ENCODE results near the gene RBMS3. TPM values are rescaled to one million over a fixed set of nuclear protein-coding genes. Genes with fewer than 3 reads are reported as not detected.

RBMS3 gene
- total RNA-seq, 1 donor from 2014 or later = 3.4 TPM

GRCh38 chr3:29955413-29955812 lies 674.5 kb downstream of the RBMS3 start:
- DNase-seq (ENCODE audit: low read depth) (no peak), FAIRE-seq (no peak)
- H3K27me3 ChIP-seq (ENCODE audit: control insufficient read depth, insufficient read depth, low read length) = no peaks in the 10 kb centered on the region
- no peak for TF ChIP-seq CTCF (IDR thresholded peaks at IDR 0.05; ENCODE audit: insufficient read depth, low read length, severe bottlenecking)
- no peaks in the 10 kb centered on the region for H3K36me3 ChIP-seq (ENCODE audit: control insufficient read depth, insufficient read depth, low read length)
- H3K4me3 ChIP-seq (ENCODE audit: low read depth, low read length) = no peak overlapping the region

- H3K36me3 ChIP-seq (ENCODE audit: control insufficient read depth, insufficient read depth, low read length) = no peaks in the 10 kb centered on the region
- FAIRE-seq (no peak), DNase-seq (ENCODE audit: low read depth) (no peak)
- TF ChIP-seq CTCF (IDR thresholded peaks at IDR 0.05; ENCODE audit: insufficient read depth, low read length, severe bottlenecking) = no peak
- no peaks in the 10 kb centered on the region for H3K27me3 ChIP-seq (ENCODE audit: control insufficient read depth, insufficient read depth, low read length)
- no peak overlapping the region for H3K4me3 ChIP-seq (ENCODE audit: low read depth, low read length)
Observed at GRCh38 chr3:29958816-29959215, 677.9 kb downstream of the RBMS3 start.

GRCh38 chr3:29971895-29972294 lies 691.0 kb downstream of the RBMS3 start:
- Histone ChIP-seq H3K27me3 (ENCODE audit: control insufficient read depth, insufficient read depth, low read length) (no peaks in the 10 kb centered on the region), H3K4me3 (ENCODE audit: low read depth, low read length) (no peak overlapping the region), H3K36me3 (ENCODE audit: control insufficient read depth, insufficient read depth, low read length) (no peaks in the 10 kb centered on the region)
- no peak for FAIRE-seq
- no peak for DNase-seq (ENCODE audit: low read depth)
- no peak for TF ChIP-seq CTCF (IDR thresholded peaks at IDR 0.05; ENCODE audit: insufficient read depth, low read length, severe bottlenecking)

- Histone ChIP-seq H3K4me3 (ENCODE audit: low read depth, low read length) (no peak overlapping the region), H3K27me3 (ENCODE audit: control insufficient read depth, insufficient read depth, low read length) (no peaks in the 10 kb centered on the region), H3K36me3 (ENCODE audit: control insufficient read depth, insufficient read depth, low read length) (no peaks in the 10 kb centered on the region)
- no peak for FAIRE-seq
- DNase-seq (ENCODE audit: low read depth) = no peak
- no peak for TF ChIP-seq CTCF (IDR thresholded peaks at IDR 0.05; ENCODE audit: insufficient read depth, low read length, severe bottlenecking)
Observed at GRCh38 chr3:29972320-29972993, 691.6 kb downstream of the RBMS3 start.

GRCh38 chr3:29973763-29974162 lies 692.9 kb downstream of the RBMS3 start:
- no peaks in the 10 kb centered on the region for H3K36me3 ChIP-seq (ENCODE audit: control insufficient read depth, insufficient read depth, low read length)
- DNase-seq (ENCODE audit: low read depth) = no peak
- TF ChIP-seq CTCF (IDR thresholded peaks at IDR 0.05; ENCODE audit: insufficient read depth, low read length, severe bottlenecking) = no peak
- H3K27me3 ChIP-seq (ENCODE audit: control insufficient read depth, insufficient read depth, low read length) = no peaks in the 10 kb centered on the region
- no peak for FAIRE-seq
- H3K4me3 ChIP-seq (ENCODE audit: low read depth, low read length) = no peak overlapping the region

GRCh38 chr3:29976871-29977270 lies 696.0 kb downstream of the RBMS3 start:
- DNase-seq (ENCODE audit: low read depth) (no peak), FAIRE-seq (no peak)
- H3K4me3 ChIP-seq (ENCODE audit: low read depth, low read length) = no peak overlapping the region
- H3K27me3 ChIP-seq (ENCODE audit: control insufficient read depth, insufficient read depth, low read length) = no peaks in the 10 kb centered on the region
- no peaks in the 10 kb centered on the region for H3K36me3 ChIP-seq (ENCODE audit: control insufficient read depth, insufficient read depth, low read length)
- TF ChIP-seq CTCF (IDR thresholded peaks at IDR 0.05; ENCODE audit: insufficient read depth, low read length, severe bottlenecking) = no peak

Measured in bronchial epithelial cell (primary cell).